ENCODE data around the gene STAM2.

Gene STAM2

GRCh38 chr2:152089238-152089637 is 86.3 kb downstream of the STAM2 start:
- ATAC-seq (replicated peaks) = no peak
- no peaks in the 10 kb centered on the region for H3K27me3 Mint-ChIP-seq
- no peaks in the 10 kb centered on the region for H3K9me3 Mint-ChIP-seq
- DNase-seq = no peak
- H3K27ac Mint-ChIP-seq = no peak overlapping the region
- no peaks in the 10 kb centered on the region for H3K36me3 Mint-ChIP-seq
- H3K4me1 Mint-ChIP-seq = peaks cover 8 to 15% of the 10 kb centered on the region in 2 donors
- H3K4me3 Mint-ChIP-seq = no peak overlapping the region

GRCh38 chr2:152088006-152088405 is 87.6 kb downstream of the STAM2 start:
- Mint-ChIP-seq H3K4me1 (peaks cover 2 to 6% of the 10 kb centered on the region in 2 donors), H3K27me3 (no peaks in the 10 kb centered on the region), H3K27ac (no peak overlapping the region), H3K36me3 (no peaks in the 10 kb centered on the region), H3K9me3 (no peaks in the 10 kb centered on the region), H3K4me3 (no peak overlapping the region)
- ATAC-seq (replicated peaks) (no peak), DNase-seq (no peak)

- ATAC-seq (replicated peaks) = no peak
- no peaks in the 10 kb centered on the region for H3K27me3 Mint-ChIP-seq
- no peak overlapping the region for H3K4me3 Mint-ChIP-seq
- no peak for DNase-seq
- H3K4me1 Mint-ChIP-seq = peaks cover 2 to 6% of the 10 kb centered on the region in 2 donors
- no peak overlapping the region for H3K27ac Mint-ChIP-seq
- no peaks in the 10 kb centered on the region for H3K36me3 Mint-ChIP-seq
- H3K9me3 Mint-ChIP-seq = no peaks in the 10 kb centered on the region
Observed at GRCh38 chr2:152086231-152086630, 89.3 kb downstream of the STAM2 start.

GRCh38 chr2:152084076-152084475 is 91.5 kb downstream of the STAM2 start:
- no peaks in the 10 kb centered on the region for H3K27me3 Mint-ChIP-seq
- peaks cover under 1 to 2% of the 10 kb centered on the region in 2 donors for H3K4me1 Mint-ChIP-seq
- H3K27ac Mint-ChIP-seq = no peak overlapping the region
- no peaks in the 10 kb centered on the region for H3K36me3 Mint-ChIP-seq
- ATAC-seq (replicated peaks) (no peak), DNase-seq (no peak)
- H3K4me3 Mint-ChIP-seq = no peak overlapping the region
- no peaks in the 10 kb centered on the region for H3K9me3 Mint-ChIP-seq

GRCh38 chr2:152083202-152083875 is 92.2 kb downstream of the STAM2 start:
- no peak for ATAC-seq (replicated peaks)
- Mint-ChIP-seq H3K4me1 (no peaks in the 10 kb centered on the region), H3K4me3 (no peak overlapping the region)

GRCh38 chr2:152078662-152079061 is 96.9 kb downstream of the STAM2 start:
- Mint-ChIP-seq H3K27me3 (no peaks in the 10 kb centered on the region), H3K4me3 (no peak overlapping the region), H3K9me3 (peaks cover 4% of the 10 kb centered on the region in 2 donors), H3K27ac (no peak overlapping the region), H3K4me1 (no peaks in the 10 kb centered on the region), H3K36me3 (peaks cover 0 to 3% of the 10 kb centered on the region in 2 donors)
- ATAC-seq (replicated peaks) (peak in 1 of 2 donors; percentile 34), DNase-seq (no peak)

More at GRCh38 chr2:152083202-152083875, 92.2 kb downstream of the STAM2 start:
- H3K36me3 Mint-ChIP-seq = no peaks in the 10 kb centered on the region
- H3K27me3 Mint-ChIP-seq = no peaks in the 10 kb centered on the region
- H3K9me3 Mint-ChIP-seq = no peaks in the 10 kb centered on the region
- H3K27ac Mint-ChIP-seq = no peak overlapping the region
- DNase-seq = no peak

GRCh38 chr2:152078023-152078422 is 97.5 kb downstream of the STAM2 start:
- Mint-ChIP-seq H3K4me3 (no peak overlapping the region), H3K4me1 (no peaks in the 10 kb centered on the region), H3K27ac (no peak overlapping the region), H3K27me3 (no peaks in the 10 kb centered on the region), H3K36me3 (peaks cover 0 to 3% of the 10 kb centered on the region in 2 donors), H3K9me3 (peaks cover 4% of the 10 kb centered on the region in 2 donors)
- ATAC-seq (replicated peaks) = no peak
- no peak for DNase-seq

- ATAC-seq (replicated peaks) (no peak), DNase-seq (no peak)
- H3K36me3 Mint-ChIP-seq = peaks cover 0 to 3% of the 10 kb centered on the region in 2 donors
- no peak overlapping the region for H3K4me3 Mint-ChIP-seq
- H3K27ac Mint-ChIP-seq = no peak overlapping the region
- peaks cover 4% of the 10 kb centered on the region in 2 donors for H3K9me3 Mint-ChIP-seq
- H3K4me1 Mint-ChIP-seq = peaks cover 4 to 7% of the 10 kb centered on the region in 2 donors
- H3K27me3 Mint-ChIP-seq = no peaks in the 10 kb centered on the region
Observed at GRCh38 chr2:152075461-152076050, 100.0 kb downstream of the STAM2 start.

- peaks cover 0 to 3% of the 10 kb centered on the region in 2 donors for H3K36me3 Mint-ChIP-seq
- H3K27me3 Mint-ChIP-seq = no peaks in the 10 kb centered on the region
- DNase-seq (no peak), ATAC-seq (replicated peaks) (no peak)
- no peak overlapping the region for H3K27ac Mint-ChIP-seq
- peaks cover 6 to 11% of the 10 kb centered on the region in 2 donors for H3K4me1 Mint-ChIP-seq
- H3K9me3 Mint-ChIP-seq = peaks cover 4% of the 10 kb centered on the region in 2 donors
- no peak overlapping the region for H3K4me3 Mint-ChIP-seq
Observed at GRCh38 chr2:152072011-152072410, 103.6 kb downstream of the STAM2 start.

GRCh38 chr2:152071518-152071917 is 104.0 kb downstream of the STAM2 start:
- H3K27me3 Mint-ChIP-seq = no peaks in the 10 kb centered on the region
- ATAC-seq (replicated peaks) (no peak), DNase-seq (no peak)
- H3K4me1 Mint-ChIP-seq = peaks cover 6 to 11% of the 10 kb centered on the region in 2 donors
- no peak overlapping the region for H3K27ac Mint-ChIP-seq
- H3K4me3 Mint-ChIP-seq = no peak overlapping the region
- peaks cover 4% of the 10 kb centered on the region in 2 donors for H3K9me3 Mint-ChIP-seq
- H3K36me3 Mint-ChIP-seq = peaks cover 0 to 3% of the 10 kb centered on the region in 2 donors

- DNase-seq (no peak), ATAC-seq (replicated peaks) (peak; percentile 75 to 83)
- Mint-ChIP-seq H3K9me3 (peaks cover 4% of the 10 kb centered on the region in 2 donors), H3K36me3 (peaks cover 0 to 4% of the 10 kb centered on the region in 2 donors), H3K4me3 (no peak overlapping the region), H3K4me1 (peaks cover 6 to 11% of the 10 kb centered on the region in 2 donors), H3K27me3 (peaks cover 0 to 2% of the 10 kb centered on the region in 2 donors), H3K27ac (peak overlapping the region; percentile 21)
Observed at GRCh38 chr2:152071092-152071491, 104.5 kb downstream of the STAM2 start.

- H3K9me3 Mint-ChIP-seq = peaks cover 0 to 2% of the 10 kb centered on the region in 2 donors
- H3K36me3 Mint-ChIP-seq = peaks cover 0 to 3% of the 10 kb centered on the region in 2 donors
- H3K27me3 Mint-ChIP-seq = peaks cover 0 to 4% of the 10 kb centered on the region in 2 donors
- DNase-seq (no peak), ATAC-seq (replicated peaks) (no peak)
- H3K27ac Mint-ChIP-seq = no peak overlapping the region
- no peak overlapping the region for H3K4me3 Mint-ChIP-seq
- peaks cover 6 to 16% of the 10 kb centered on the region in 2 donors for H3K4me1 Mint-ChIP-seq
Observed at GRCh38 chr2:152068226-152068625, 107.3 kb downstream of the STAM2 start.

GRCh38 chr2:152067823-152068222 is 107.7 kb downstream of the STAM2 start:
- DNase-seq = no peak
- Mint-ChIP-seq H3K4me1 (peaks cover 6 to 16% of the 10 kb centered on the region in 2 donors), H3K27me3 (peaks cover 0 to 4% of the 10 kb centered on the region in 2 donors), H3K4me3 (no peak overlapping the region), H3K27ac (no peak overlapping the region), H3K36me3 (peaks cover 0 to 3% of the 10 kb centered on the region in 2 donors), H3K9me3 (peaks cover 0 to 2% of the 10 kb centered on the region in 2 donors)
- no peak for ATAC-seq (replicated peaks)
